Lower leg skin (tissue), 3 donors: ENCODE measurements around the gene DOCK3.

Source experiments
- CTCF ChIP-seq, 3 donors: fragments of 450-650 bp; IDR thresholded peaks; one replicate each; pipeline ENCODE4 v1.5.1; 2016; ENCODE audit warnings: antibody characterized with exemption in 3 of 3, mild to moderate bottlenecking in 3 of 3, moderate library complexity in 2 of 3
- POLR2A ChIP-seq, 2 donors: fragments of 450-650 bp; IDR thresholded peaks; one replicate each; pipeline ENCODE4 v1.6.1; 2016 to 2017; ENCODE audit warnings: antibody characterized with exemption in 2 of 2, mild to moderate bottlenecking in 1 of 2, moderate library complexity in 1 of 2

DNA sequence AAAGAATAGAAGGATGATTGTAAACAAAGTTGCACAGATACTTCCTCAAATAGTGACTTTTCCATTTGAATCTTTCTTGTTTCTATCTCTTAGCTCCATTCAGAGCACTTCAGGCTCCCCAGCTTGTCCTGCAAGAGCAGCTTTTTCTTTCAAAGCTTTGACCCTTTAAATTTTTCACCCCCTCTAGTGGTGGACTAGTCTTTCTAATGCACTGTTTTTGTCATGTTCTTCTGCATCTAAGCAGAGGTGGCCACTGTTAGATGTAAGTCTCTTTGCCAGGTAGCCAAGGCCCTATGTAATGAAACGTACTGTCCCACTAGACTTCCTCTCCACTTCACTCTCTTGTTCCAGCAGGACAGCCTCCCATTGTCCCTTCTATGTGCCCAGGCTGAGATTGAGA, 636.3 kb downstream of the DOCK3 start:
- TF ChIP-seq POLR2A (IDR thresholded peaks at IDR 0.05): no peak
- no peak for TF ChIP-seq CTCF (IDR thresholded peaks at IDR 0.05)
